ENCODE results near the gene C3orf20. TPM values are rescaled to one million over a fixed set of nuclear protein-coding genes. Genes with fewer than 3 reads are reported as not detected.

Gene C3orf20
- total RNA-seq, 1 experiment from 2014 or later = not detected

DNA sequence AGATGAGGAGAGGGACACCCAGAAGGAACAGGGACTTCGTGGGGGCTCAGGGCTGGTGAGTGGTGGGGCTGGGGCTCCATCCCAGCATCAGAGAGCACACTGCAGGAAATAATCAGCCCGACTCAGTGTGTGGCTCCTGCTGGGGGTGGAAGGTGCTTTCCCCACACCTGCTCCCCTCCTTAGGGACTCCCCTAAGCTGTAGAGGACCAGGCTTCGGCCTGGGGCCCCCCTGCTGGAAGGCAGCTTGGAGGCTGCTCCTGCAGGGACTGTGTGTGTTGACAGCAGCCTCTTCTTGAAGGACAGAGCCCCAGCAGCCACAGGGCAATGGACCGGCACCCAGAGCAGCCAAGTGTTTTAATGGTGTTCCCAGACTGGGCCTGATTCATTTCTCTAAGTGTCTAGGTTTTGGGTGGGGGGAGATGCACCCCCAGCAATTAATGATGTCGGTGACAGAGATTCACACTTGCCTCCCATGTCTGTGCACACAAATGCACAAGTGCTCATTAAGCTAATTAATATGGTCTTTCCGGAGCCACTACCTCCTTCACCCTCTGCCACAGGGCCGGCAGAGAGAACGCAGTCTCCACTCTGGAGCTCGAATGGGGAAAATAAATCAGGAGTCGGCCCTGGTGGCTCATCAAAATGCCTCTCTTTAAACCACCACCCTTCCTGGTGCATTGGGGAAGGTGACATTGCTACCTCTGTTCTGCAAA is 126.9 kb downstream of the C3orf20 start:
- in situ Hi-C loops (cut with HindIII; ENCODE audit: low pct_unique_long_range_greater_than_20kb, low sequenced_read_pairs) = no loop called here
- no peak overlapping the region for H3K27ac ChIP-seq (ENCODE audit: low read length)
- no peak for DNase-seq (ENCODE audit: low read depth, low spot score)
- H3K36me3 ChIP-seq (ENCODE audit: control insufficient read depth, insufficient read depth, low read length) = no peaks in the 10 kb centered on the region
- TF ChIP-seq POLR2AphosphoS5 (IDR thresholded peaks at IDR 0.05; ENCODE audit: low read depth, low read length) (no peak), SIN3A (IDR thresholded peaks at IDR 0.05; ENCODE audit: borderline replicate concordance, insufficient read depth, low read depth, low read length) (no peak), TCF7L2 (IDR thresholded peaks at IDR 0.05; ENCODE audit: low read depth, low read length) (no peak)
- TF ChIP-seq, protein P1, sequence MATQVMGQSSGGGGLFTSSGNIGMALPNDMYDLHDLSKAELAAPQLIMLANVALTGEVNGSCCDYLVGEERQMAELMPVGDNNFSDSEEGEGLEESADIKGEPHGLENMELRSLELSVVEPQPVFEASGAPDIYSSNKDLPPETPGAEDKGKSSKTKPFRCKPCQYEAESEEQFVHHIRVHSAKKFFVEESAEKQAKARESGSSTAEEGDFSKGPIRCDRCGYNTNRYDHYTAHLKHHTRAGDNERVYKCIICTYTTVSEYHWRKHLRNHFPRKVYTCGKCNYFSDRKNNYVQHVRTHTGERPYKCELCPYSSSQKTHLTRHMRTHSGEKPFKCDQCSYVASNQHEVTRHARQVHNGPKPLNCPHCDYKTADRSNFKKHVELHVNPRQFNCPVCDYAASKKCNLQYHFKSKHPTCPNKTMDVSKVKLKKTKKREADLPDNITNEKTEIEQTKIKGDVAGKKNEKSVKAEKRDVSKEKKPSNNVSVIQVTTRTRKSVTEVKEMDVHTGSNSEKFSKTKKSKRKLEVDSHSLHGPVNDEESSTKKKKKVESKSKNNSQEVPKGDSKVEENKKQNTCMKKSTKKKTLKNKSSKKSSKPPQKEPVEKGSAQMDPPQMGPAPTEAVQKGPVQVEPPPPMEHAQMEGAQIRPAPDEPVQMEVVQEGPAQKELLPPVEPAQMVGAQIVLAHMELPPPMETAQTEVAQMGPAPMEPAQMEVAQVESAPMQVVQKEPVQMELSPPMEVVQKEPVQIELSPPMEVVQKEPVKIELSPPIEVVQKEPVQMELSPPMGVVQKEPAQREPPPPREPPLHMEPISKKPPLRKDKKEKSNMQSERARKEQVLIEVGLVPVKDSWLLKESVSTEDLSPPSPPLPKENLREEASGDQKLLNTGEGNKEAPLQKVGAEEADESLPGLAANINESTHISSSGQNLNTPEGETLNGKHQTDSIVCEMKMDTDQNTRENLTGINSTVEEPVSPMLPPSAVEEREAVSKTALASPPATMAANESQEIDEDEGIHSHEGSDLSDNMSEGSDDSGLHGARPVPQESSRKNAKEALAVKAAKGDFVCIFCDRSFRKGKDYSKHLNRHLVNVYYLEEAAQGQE (IDR thresholded peaks at IDR 0.05; ENCODE audit: insufficient read depth in 1 of 2, low read depth in 2 of 2, low read length in 1 of 2) = no peak
- TF ChIP-seq, protein P2, sequence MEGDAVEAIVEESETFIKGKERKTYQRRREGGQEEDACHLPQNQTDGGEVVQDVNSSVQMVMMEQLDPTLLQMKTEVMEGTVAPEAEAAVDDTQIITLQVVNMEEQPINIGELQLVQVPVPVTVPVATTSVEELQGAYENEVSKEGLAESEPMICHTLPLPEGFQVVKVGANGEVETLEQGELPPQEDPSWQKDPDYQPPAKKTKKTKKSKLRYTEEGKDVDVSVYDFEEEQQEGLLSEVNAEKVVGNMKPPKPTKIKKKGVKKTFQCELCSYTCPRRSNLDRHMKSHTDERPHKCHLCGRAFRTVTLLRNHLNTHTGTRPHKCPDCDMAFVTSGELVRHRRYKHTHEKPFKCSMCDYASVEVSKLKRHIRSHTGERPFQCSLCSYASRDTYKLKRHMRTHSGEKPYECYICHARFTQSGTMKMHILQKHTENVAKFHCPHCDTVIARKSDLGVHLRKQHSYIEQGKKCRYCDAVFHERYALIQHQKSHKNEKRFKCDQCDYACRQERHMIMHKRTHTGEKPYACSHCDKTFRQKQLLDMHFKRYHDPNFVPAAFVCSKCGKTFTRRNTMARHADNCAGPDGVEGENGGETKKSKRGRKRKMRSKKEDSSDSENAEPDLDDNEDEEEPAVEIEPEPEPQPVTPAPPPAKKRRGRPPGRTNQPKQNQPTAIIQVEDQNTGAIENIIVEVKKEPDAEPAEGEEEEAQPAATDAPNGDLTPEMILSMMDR (IDR thresholded peaks at IDR 0.05) = no peak
- ChIA-PET CTCF (no interaction called here), POLR2A (interaction anchor here (0.6 kb wide), 1 partner anchor 9 kb away, joined by 3 read pairs; no protein-coding TSS in a partner anchor)
- no peak overlapping the region for H3K4me3 ChIP-seq (ENCODE audit: low read depth in 2 of 2, low read length in 2 of 2)
- ATAC-seq = no peak
- peaks cover 2% of the 10 kb centered on the region; the same call in 1 of the 2 replicates for H3K27me3 ChIP-seq (ENCODE audit: control insufficient read depth, insufficient read depth, low read length)
- no peaks in the 10 kb centered on the region for H3K9me3 ChIP-seq (ENCODE audit: control insufficient read depth, insufficient read depth, low read depth, low read length)
- H3K4me1 ChIP-seq (ENCODE audit: control insufficient read depth, insufficient read depth, low read length) = no peaks in the 10 kb centered on the region
- intact Hi-C loops (cut with micrococcal nuclease; ENCODE audit: unreplicated experiment) = no loop called here
- no TSS peak for BruUV-seq (replicated peaks)

DNA sequence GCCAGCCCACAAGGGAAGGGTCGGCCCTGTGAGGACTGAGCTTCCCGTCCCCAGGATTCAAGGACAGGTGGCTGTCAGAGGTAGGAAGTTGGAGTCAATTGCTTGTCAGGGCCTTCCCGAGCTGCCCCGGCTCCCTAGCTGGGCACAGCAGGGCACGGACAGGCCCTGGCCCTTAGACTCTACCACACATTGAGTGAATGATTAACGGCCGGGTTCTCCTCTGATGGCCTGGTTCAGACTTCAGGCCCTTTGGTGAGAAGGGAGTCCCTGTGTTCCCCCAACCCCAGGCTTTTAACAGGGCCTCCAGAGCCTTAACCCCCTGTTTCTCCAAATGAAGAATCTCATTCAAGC is 127.4 kb downstream of the C3orf20 start:
- Histone ChIP-seq H3K9me3 (ENCODE audit: control insufficient read depth, insufficient read depth, low read depth, low read length) (no peaks in the 10 kb centered on the region), H3K27ac (ENCODE audit: low read length) (no peak overlapping the region), H3K4me3 (ENCODE audit: low read depth in 2 of 2, low read length in 2 of 2) (no peak overlapping the region), H3K27me3 (ENCODE audit: control insufficient read depth, insufficient read depth, low read length) (peaks cover 2% of the 10 kb centered on the region; the same call in 1 of the 2 replicates), H3K36me3 (ENCODE audit: control insufficient read depth, insufficient read depth, low read length) (no peaks in the 10 kb centered on the region), H3K4me1 (ENCODE audit: control insufficient read depth, insufficient read depth, low read length) (no peaks in the 10 kb centered on the region)
- ATAC-seq = no peak
- DNase-seq (ENCODE audit: low read depth, low spot score) = no peak
- POLR2A ChIA-PET = interaction anchor here (0.6 kb wide), 1 partner anchor 9 kb away, joined by 3 read pairs; no protein-coding TSS in a partner anchor
- intact Hi-C loops (cut with micrococcal nuclease; ENCODE audit: unreplicated experiment) (no loop called here), in situ Hi-C loops (cut with HindIII; ENCODE audit: low pct_unique_long_range_greater_than_20kb, low sequenced_read_pairs) (no loop called here)
- no TSS peak for BruUV-seq (replicated peaks)
- CTCF ChIA-PET = no interaction called here
- no peak for TF ChIP-seq TCF7L2 (IDR thresholded peaks at IDR 0.05; ENCODE audit: low read depth, low read length)
- TF ChIP-seq POLR2AphosphoS5 (IDR thresholded peaks at IDR 0.05; ENCODE audit: low read depth, low read length) = no peak
- TF ChIP-seq, protein P1 (IDR thresholded peaks at IDR 0.05; ENCODE audit: insufficient read depth in 1 of 2, low read depth in 2 of 2, low read length in 1 of 2) = no peak
- TF ChIP-seq, protein P2 (IDR thresholded peaks at IDR 0.05) = no peak
- no peak for TF ChIP-seq SIN3A (IDR thresholded peaks at IDR 0.05; ENCODE audit: borderline replicate concordance, insufficient read depth, low read depth, low read length)
